GM12873 (cell line): ENCODE measurements around the gene MPP7.

Source experiments
- TF ChIP-seq, protein P1 (sequence below): IDR thresholded peaks from 2 replicates; pipeline ENCODE4 v1.5.1; 2012; ENCODE audit warnings: low read depth, mild to moderate bottlenecking, moderate library complexity, low read length, control low read depth; ENCODE audit not compliant: insufficient read depth; ENCODE audit errors: missing control alignments

Gene MPP7

DNA sequence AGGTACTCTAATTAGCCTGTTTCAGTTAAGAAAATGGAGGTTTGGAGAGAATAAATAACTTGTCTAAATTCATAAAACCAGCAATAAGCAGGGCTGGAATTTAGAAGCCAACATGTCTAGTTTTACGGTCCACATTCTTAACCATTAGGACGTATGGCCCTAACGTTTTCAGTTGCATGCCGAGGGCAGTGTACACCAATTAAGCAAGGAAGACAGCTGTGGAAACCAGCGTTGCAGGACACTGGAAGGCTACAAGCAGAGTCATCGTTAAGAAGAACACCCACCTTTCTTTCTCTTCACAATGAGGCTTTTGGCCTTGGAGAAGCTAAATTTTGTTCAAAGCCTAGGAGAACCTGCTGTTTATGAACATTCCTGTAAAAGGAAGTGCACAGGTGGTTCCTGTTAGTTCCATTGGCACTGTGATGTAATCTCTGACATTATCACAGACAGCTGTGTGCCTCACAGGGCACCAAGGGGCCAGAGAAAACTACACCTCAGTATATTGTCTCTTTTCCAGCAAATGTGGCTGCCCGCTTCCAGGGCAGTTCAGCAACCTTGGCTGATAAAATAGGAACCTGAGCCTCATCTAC lies 21.0 kb downstream of the MPP7 start:
- TF ChIP-seq, protein P1, sequence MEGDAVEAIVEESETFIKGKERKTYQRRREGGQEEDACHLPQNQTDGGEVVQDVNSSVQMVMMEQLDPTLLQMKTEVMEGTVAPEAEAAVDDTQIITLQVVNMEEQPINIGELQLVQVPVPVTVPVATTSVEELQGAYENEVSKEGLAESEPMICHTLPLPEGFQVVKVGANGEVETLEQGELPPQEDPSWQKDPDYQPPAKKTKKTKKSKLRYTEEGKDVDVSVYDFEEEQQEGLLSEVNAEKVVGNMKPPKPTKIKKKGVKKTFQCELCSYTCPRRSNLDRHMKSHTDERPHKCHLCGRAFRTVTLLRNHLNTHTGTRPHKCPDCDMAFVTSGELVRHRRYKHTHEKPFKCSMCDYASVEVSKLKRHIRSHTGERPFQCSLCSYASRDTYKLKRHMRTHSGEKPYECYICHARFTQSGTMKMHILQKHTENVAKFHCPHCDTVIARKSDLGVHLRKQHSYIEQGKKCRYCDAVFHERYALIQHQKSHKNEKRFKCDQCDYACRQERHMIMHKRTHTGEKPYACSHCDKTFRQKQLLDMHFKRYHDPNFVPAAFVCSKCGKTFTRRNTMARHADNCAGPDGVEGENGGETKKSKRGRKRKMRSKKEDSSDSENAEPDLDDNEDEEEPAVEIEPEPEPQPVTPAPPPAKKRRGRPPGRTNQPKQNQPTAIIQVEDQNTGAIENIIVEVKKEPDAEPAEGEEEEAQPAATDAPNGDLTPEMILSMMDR: no peak

DNA sequence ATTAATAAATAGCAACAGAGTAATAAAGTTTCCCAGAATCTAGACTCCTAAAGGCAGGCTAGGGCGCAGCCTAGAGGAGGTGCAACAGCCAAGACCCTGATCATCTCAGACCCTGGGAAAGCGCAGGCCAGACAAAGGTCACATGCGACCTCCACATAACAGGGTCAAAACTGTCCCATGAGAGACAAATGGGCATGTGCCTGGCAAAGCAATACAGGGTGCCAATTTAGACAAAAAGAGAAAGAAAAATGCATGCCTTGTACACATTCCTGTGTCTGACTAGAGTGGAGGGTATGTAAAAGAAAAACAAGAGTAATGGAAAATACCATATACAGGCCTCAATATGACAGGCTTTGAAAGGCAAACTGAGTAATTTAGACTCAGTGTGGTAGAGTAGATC lies 22.2 kb downstream of the MPP7 start:
- TF ChIP-seq, protein P1: no peak

DNA sequence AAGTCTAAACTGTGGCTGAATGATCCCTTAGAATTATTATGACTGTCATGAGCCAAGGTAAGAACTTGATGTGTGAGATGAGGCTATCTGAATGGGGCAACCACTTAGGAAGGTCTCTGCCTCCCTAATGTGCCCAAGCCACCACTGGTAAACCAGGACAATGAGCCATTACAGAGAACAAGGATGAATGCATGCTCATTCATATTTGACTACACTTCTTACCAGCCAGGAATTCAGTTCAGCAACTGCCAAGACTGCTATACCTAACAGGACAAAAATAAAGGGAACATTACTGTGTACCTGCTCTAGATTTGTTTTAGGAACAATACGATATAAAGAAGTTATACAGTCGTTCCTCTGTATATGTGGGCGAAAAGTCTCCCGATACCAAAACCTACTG lies 23.0 kb downstream of the MPP7 start:
- TF ChIP-seq, protein P1: no peak

DNA sequence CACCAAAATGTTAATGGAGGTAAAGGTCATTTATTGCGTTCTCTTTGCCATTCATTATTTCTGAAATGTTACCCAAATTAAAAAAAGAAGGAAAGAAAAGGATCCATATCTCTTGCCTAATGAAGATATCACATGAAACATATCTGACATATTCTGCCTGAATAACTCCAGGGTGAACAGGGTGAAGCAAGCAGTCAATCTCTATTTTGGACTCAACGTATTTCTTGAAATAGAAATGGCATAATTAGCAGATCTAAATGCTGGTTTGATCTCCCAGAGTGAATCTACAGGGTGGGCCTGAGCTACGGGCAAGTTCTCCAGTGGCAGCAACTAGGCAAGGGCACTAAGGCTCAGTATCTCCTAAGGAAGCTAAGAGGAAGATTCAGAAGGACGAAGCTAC lies 24.0 kb downstream of the MPP7 start:
- TF ChIP-seq, protein P1: no peak

DNA sequence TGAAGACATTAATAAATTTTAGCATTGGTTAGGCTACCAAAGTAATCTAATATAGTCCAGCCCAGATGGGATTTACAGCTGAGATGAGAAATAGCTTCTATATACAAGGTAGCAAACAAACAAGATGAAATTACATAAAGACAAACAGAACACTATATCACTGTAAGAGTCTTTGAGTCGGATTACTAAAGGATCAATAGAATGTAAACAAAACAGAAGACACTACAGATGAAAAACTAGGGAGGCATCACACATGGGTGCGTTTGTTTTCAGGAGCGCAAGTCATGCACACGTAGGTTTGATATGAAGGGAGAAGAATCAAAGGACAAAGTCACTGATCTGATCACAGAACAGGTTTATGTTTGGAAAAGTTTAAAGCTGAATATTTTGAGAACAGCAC lies 26.5 kb downstream of the MPP7 start:
- TF ChIP-seq, protein P1: no peak

DNA sequence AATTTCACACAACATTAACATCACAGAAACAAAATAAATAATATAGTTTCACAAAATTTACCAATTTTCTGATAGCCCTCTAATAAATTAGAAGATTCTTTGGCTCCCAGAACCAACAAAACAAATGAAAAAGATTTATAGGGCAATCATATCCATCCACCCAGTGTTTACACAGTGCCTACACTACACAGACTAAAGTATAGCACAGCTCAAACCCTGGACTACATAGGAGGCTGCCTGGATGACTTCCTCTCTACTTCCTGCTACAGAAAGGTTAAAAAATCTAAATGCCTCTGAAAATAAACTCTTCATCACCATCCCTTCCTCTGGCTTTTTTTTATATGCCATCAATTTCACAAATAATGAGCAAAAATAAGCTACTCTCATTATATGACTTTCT lies 28.4 kb downstream of the MPP7 start:
- TF ChIP-seq, protein P1: no peak

DNA sequence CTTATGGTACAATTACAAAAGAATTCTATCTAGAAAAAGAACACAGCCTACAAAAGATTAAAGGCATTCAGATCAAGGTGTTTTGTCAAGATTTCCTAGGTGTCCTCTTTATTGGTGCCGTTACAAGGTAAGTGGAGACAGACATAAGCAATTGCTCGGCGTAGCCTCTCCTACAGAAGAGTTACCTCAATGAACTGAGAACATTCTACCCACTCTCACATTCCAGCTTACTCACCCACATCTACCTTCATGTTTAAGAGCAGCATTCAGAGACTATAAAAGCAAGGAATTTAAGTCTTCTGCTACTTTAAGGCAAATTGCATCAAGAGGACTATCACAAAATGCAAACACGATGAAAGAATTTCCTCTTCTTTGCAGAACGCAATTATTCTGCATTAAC lies 29.5 kb downstream of the MPP7 start:
- TF ChIP-seq, protein P1: no peak

DNA sequence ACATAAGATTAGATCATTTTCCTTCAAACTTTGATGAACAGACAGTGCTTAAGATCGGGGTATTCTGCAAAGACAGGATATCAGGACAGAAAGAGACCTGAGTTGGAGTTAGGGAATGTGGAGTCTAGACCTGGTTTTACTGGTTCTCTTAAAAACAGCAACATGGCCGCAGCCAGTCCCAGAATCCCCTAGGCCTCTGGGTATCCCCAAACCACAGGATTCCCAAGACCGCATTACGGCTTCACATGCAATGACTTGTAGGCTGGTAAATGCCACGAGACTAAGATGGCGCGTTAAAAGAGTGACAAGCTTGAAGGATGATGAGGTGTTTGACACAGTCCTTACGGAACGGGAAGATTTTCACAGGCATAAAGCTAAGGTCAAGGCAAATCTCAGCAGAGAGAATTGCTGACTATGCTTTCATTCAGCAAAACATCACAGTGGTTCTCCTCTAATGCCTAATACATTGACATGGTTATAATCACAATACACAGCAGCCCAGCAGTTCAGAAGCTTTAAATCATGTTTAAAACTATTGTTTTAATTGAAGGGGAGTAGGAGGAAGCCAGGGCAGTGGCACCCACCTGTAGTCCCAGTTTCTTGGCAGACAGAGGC lies 32.9 kb downstream of the MPP7 start:
- TF ChIP-seq, protein P1: no peak
